Fibroblast of lung (primary cell): ENCODE data around the gene ZNF492.
"Not testable (repeated sequence)": the region's sequence is repeated elsewhere in the genome, so short reads cannot be mapped to it uniquely, and the experiment has no call there.

Experiments
- EZH2 ChIP-seq: IDR thresholded peaks from 2 replicates; pipeline ENCODE4 v1.5.1; 2012; ENCODE audit warnings: low read length, control low read depth, mild to moderate bottlenecking; ENCODE audit errors: missing control alignments
- TF ChIP-seq, protein P1 (sequence below), 2 donors: IDR thresholded peaks in 1 of 2; conservative IDR thresholded peaks in 1 of 2; 1 replicate in 1 of 2; 2 replicates in 1 of 2; pipeline ENCODE4 v1.5.1; 2011 to 2012; ENCODE audit warnings: low read length in 2 of 2, control low read depth in 1 of 2, inconsistent platforms in 1 of 2, low read depth in 1 of 2, mild to moderate bottlenecking in 1 of 2

DNA sequence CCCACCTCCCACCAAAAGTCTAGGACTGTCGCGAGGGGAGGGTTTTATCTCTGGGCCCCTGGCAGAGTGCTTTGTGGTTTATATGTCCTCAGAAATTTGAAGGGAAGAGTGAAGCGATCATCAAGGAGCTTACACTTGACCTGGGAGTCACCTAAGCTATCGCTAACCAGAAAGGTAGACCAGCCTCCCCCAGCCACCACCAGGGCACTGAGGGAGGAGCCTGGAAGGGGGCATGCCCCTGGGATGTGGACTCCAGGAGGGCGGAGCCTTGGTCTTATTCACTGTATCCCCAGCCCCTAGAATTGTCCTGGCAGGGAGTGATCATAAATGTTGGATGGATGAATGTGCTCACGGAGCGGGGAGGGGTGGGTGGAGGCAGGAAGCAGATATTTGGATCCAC, 16.9 kb upstream of the ZNF492 start:
- TF ChIP-seq, protein P1, sequence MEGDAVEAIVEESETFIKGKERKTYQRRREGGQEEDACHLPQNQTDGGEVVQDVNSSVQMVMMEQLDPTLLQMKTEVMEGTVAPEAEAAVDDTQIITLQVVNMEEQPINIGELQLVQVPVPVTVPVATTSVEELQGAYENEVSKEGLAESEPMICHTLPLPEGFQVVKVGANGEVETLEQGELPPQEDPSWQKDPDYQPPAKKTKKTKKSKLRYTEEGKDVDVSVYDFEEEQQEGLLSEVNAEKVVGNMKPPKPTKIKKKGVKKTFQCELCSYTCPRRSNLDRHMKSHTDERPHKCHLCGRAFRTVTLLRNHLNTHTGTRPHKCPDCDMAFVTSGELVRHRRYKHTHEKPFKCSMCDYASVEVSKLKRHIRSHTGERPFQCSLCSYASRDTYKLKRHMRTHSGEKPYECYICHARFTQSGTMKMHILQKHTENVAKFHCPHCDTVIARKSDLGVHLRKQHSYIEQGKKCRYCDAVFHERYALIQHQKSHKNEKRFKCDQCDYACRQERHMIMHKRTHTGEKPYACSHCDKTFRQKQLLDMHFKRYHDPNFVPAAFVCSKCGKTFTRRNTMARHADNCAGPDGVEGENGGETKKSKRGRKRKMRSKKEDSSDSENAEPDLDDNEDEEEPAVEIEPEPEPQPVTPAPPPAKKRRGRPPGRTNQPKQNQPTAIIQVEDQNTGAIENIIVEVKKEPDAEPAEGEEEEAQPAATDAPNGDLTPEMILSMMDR (conservative IDR thresholded peaks at IDR 0.05 in 1 of 2, IDR thresholded peaks at IDR 0.05 in 1 of 2; ENCODE audit: low read depth in 1 of 2, low read length in 2 of 2), result not testable (repeated sequence)
- TF ChIP-seq EZH2, result not testable (repeated sequence)
